GM23338 (cell line): ENCODE measurements around the gene SF3A1. TPM values are rescaled to one million over a fixed set of nuclear protein-coding genes. Genes with fewer than 3 reads are reported as not detected.

ENCODE experiments used
- ATAC-seq: fragments of 200-7000 bp; cut with Tn5 transposase; 3 replicates; pipeline ENCODE4 v1.9.1; 2020
- DNase-seq: peaks from one replicate; pipeline ENCODE4 v3.0.0-alpha.2; 2015; ENCODE audit warnings: low spot score
- H2AFZ ChIP-seq: fragments of 200-600 bp; sonication (generic); 2 replicates; pipeline ENCODE4 v1.8.0; 2016; ENCODE audit warnings: antibody characterized with exemption, mild to moderate bottlenecking, moderate library complexity
- H3F3A ChIP-seq: fragments of 200-600 bp; sonication (generic); replicated peaks from 2 replicates; pipeline ENCODE4 v1.8.0; 2017; ENCODE audit warnings: antibody characterized with exemption, mixed run types, low read depth
- H3K27ac ChIP-seq: fragments of 200-600 bp; sonication (generic); 2 replicates; pipeline ENCODE4 v1.6.1; 2016; ENCODE audit warnings: low read depth
- H3K27me3 ChIP-seq: fragments of 200-600 bp; sonication (generic); 2 replicates; pipeline ENCODE4 v1.8.0; 2016; ENCODE audit warnings: mild to moderate bottlenecking, mixed run types, moderate library complexity; ENCODE audit not compliant: insufficient read depth
- H3K36me3 ChIP-seq: fragments of 200-600 bp; sonication (generic); 2 replicates; pipeline ENCODE4 v1.8.0; 2016; ENCODE audit warnings: mild to moderate bottlenecking; ENCODE audit not compliant: insufficient read depth
- H3K4me1 ChIP-seq: fragments of 200-600 bp; sonication (generic); 2 replicates; pipeline ENCODE4 v1.8.0; 2016; ENCODE audit warnings: mild to moderate bottlenecking, moderate library complexity; ENCODE audit not compliant: insufficient read depth
- H3K4me2 ChIP-seq: fragments of 200-600 bp; sonication (generic); 2 replicates; pipeline ENCODE4 v1.7.1; 2017; ENCODE audit warnings: mixed run types
- H3K4me3 ChIP-seq: fragments of 200-600 bp; sonication (generic); 2 replicates; pipeline ENCODE4 v1.6.1; 2016; ENCODE audit warnings: mixed run types
- H3K79me2 ChIP-seq: fragments of 200-600 bp; sonication (generic); replicated peaks from 2 replicates; pipeline ENCODE4 v1.8.0; 2017; ENCODE audit warnings: mild to moderate bottlenecking; ENCODE audit not compliant: insufficient read depth
- H3K9me2 ChIP-seq: fragments of 200-600 bp; sonication (generic); 2 replicates; pipeline ENCODE4 v1.8.0; 2017; ENCODE audit not compliant: insufficient read depth
- H4K20me1 ChIP-seq: fragments of 200-600 bp; sonication (generic); replicated peaks from 2 replicates; pipeline ENCODE4 v1.8.0; 2017; ENCODE audit warnings: mild to moderate bottlenecking; ENCODE audit not compliant: insufficient read depth
- H3K27ac Mint-ChIP-seq: 2 replicates; pipeline ENCODE4 v1.8.0; 2020; ENCODE audit warnings: inconsistent platforms, mild to moderate bottlenecking, moderate library complexity, mixed read lengths
- H3K27me3 Mint-ChIP-seq: 3 replicates; pipeline ENCODE4 v1.8.0; 2022; ENCODE audit warnings: low read depth, mild to moderate bottlenecking, moderate library complexity, mixed read lengths, inconsistent platforms; ENCODE audit not compliant: insufficient read depth, poor library complexity
- H3K36me3 Mint-ChIP-seq: 3 replicates; pipeline ENCODE4 v1.8.0; 2021; ENCODE audit warnings: low read depth, mild to moderate bottlenecking, inconsistent platforms, moderate library complexity, mixed read lengths
- H3K4me1 Mint-ChIP-seq: 3 replicates; pipeline ENCODE4 v1.8.0; 2020; ENCODE audit warnings: mild to moderate bottlenecking, inconsistent platforms, mixed read lengths
- H3K4me3 Mint-ChIP-seq: 3 replicates; pipeline ENCODE4 v1.8.0; 2021; ENCODE audit warnings: moderate library complexity, mild to moderate bottlenecking, inconsistent platforms, mixed read lengths
- H3K9me3 Mint-ChIP-seq: 3 replicates; pipeline ENCODE4 v1.8.0; 2020; ENCODE audit warnings: moderate library complexity, mild to moderate bottlenecking, inconsistent platforms, mixed read lengths
- CREB1 ChIP-seq: fragments of 250-450 bp; sonication (Bioruptor Pico); IDR thresholded peaks from 2 replicates; pipeline ENCODE4 v1.5.0; 2020; ENCODE audit warnings: low read depth, mild to moderate bottlenecking, moderate library complexity
- EZH2phosphoT487 ChIP-seq: fragments of 200-600 bp; sonication (generic); IDR thresholded peaks from one replicate; pipeline ENCODE4 v1.8.1; 2018; ENCODE audit warnings: antibody characterized with exemption; ENCODE audit not compliant: unreplicated experiment
- NANOG ChIP-seq: IDR thresholded peaks from 2 replicates; pipeline ENCODE4 v1.6.1; 2016; ENCODE audit warnings: antibody characterized with exemption, borderline replicate concordance
- ZNF114 ChIP-seq: fragments of 250-450 bp; sonication (Bioruptor Pico); IDR thresholded peaks from 2 replicates; pipeline ENCODE4 v1.5.0; 2020; ENCODE audit warnings: mild to moderate bottlenecking, moderate library complexity
- ZNF331 ChIP-seq: fragments of 250-450 bp; sonication (Bioruptor Pico); IDR thresholded peaks from 2 replicates; pipeline ENCODE4 v1.5.0; 2020; ENCODE audit warnings: low read depth, mild to moderate bottlenecking, moderate library complexity
- polyA plus RNA-seq: library from polyadenylated mRNA; unstranded; fragments of >200 nt; fragmentation: Nextera tagmentation; extraction: Ambion mirVana; gene quantifications from 2 replicates; pipeline ENCODE4 v1.2.1, GENCODE V29; 2016
- total RNA-seq: library from RNA; depleted of rRNA; stranded (reverse); fragments of >200 nt; shearing (Covaris generic); gene quantifications from 2 replicates; pipeline ENCODE4 v1.2.3, GENCODE V29; 2014
- TF ChIP-seq, protein P1 (sequence below), 2 experiments: fragments of 200-600 bp in 1 of 2; sonication (generic) in 1 of 2; conservative IDR thresholded peaks; 2 replicates each; pipeline versions ENCODE4 v1.5.1 to v1.6.1; 2016 to 2017; ENCODE audit warnings: antibody characterized with exemption in 2 of 2, low read depth in 2 of 2, mild to moderate bottlenecking in 2 of 2, moderate library complexity in 1 of 2
- TF ChIP-seq, protein P2 (sequence below): IDR thresholded peaks from 2 replicates; pipeline ENCODE4 v1.6.1; 2016; ENCODE audit warnings: antibody characterized with exemption
- TF ChIP-seq, protein P3 (sequence below): IDR thresholded peaks from one replicate; pipeline ENCODE4 v1.6.1; 2018; ENCODE audit warnings: antibody characterized with exemption; ENCODE audit not compliant: unreplicated experiment

SF3A1 gene
- total and polyA plus RNA-seq, 2 experiments from 2014 or later, result 107 to 108 TPM

DNA sequence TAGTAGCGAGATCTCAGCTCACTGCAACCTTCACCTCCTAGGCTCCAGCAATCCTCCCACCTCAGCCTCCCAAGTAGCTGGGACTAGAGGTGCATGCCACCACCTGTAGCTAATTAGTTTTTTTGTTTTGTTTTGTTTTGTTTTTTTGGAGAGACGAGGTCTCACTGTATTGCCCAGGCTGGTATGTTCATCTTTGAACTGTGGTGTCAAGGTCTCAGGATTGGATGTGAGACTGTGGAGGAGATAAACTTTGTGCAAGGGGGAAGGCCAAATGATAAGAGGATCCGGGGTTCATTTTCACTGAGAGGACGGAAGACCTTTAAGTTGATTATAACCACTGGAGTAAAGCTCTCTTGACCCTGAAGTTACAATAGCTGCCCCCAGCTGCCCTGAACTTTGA lies 49.0 kb upstream of the SF3A1 start:
- peaks cover 4% of the 10 kb centered on the region; the same call in 1 of the 2 replicates for H3F3A ChIP-seq
- H3K9me2 ChIP-seq, result no peaks in the 10 kb centered on the region
- H3K4me1 Mint-ChIP-seq, result peaks cover 12% of the 10 kb centered on the region
- no peaks in the 10 kb centered on the region for H3K27me3 ChIP-seq
- H3K27ac ChIP-seq, result no peak overlapping the region
- H2AFZ ChIP-seq, result no peak overlapping the region
- no peak for TF ChIP-seq ZNF331 (CRISPR knock-in tag)
- TF ChIP-seq, protein P1, sequence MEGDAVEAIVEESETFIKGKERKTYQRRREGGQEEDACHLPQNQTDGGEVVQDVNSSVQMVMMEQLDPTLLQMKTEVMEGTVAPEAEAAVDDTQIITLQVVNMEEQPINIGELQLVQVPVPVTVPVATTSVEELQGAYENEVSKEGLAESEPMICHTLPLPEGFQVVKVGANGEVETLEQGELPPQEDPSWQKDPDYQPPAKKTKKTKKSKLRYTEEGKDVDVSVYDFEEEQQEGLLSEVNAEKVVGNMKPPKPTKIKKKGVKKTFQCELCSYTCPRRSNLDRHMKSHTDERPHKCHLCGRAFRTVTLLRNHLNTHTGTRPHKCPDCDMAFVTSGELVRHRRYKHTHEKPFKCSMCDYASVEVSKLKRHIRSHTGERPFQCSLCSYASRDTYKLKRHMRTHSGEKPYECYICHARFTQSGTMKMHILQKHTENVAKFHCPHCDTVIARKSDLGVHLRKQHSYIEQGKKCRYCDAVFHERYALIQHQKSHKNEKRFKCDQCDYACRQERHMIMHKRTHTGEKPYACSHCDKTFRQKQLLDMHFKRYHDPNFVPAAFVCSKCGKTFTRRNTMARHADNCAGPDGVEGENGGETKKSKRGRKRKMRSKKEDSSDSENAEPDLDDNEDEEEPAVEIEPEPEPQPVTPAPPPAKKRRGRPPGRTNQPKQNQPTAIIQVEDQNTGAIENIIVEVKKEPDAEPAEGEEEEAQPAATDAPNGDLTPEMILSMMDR (conservative IDR thresholded peaks at IDR 0.05; ENCODE audit: low read depth in 2 of 2), result no peak
- TF ChIP-seq EZH2phosphoT487, result no peak
- no peak for TF ChIP-seq CREB1 (CRISPR knock-in tag)
- TF ChIP-seq, protein P2, sequence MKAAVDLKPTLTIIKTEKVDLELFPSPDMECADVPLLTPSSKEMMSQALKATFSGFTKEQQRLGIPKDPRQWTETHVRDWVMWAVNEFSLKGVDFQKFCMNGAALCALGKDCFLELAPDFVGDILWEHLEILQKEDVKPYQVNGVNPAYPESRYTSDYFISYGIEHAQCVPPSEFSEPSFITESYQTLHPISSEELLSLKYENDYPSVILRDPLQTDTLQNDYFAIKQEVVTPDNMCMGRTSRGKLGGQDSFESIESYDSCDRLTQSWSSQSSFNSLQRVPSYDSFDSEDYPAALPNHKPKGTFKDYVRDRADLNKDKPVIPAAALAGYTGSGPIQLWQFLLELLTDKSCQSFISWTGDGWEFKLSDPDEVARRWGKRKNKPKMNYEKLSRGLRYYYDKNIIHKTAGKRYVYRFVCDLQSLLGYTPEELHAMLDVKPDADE, result no peak
- TF ChIP-seq, protein P3, sequence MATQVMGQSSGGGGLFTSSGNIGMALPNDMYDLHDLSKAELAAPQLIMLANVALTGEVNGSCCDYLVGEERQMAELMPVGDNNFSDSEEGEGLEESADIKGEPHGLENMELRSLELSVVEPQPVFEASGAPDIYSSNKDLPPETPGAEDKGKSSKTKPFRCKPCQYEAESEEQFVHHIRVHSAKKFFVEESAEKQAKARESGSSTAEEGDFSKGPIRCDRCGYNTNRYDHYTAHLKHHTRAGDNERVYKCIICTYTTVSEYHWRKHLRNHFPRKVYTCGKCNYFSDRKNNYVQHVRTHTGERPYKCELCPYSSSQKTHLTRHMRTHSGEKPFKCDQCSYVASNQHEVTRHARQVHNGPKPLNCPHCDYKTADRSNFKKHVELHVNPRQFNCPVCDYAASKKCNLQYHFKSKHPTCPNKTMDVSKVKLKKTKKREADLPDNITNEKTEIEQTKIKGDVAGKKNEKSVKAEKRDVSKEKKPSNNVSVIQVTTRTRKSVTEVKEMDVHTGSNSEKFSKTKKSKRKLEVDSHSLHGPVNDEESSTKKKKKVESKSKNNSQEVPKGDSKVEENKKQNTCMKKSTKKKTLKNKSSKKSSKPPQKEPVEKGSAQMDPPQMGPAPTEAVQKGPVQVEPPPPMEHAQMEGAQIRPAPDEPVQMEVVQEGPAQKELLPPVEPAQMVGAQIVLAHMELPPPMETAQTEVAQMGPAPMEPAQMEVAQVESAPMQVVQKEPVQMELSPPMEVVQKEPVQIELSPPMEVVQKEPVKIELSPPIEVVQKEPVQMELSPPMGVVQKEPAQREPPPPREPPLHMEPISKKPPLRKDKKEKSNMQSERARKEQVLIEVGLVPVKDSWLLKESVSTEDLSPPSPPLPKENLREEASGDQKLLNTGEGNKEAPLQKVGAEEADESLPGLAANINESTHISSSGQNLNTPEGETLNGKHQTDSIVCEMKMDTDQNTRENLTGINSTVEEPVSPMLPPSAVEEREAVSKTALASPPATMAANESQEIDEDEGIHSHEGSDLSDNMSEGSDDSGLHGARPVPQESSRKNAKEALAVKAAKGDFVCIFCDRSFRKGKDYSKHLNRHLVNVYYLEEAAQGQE, result no peak
- TF ChIP-seq ZNF114 (CRISPR knock-in tag), result no peak
- no peak overlapping the region for H3K4me2 ChIP-seq
- no peaks in the 10 kb centered on the region for H3K36me3 ChIP-seq
- H3K4me3 ChIP-seq, result no peak overlapping the region
- peaks cover 8% of the 10 kb centered on the region for H3K27me3 Mint-ChIP-seq
- DNase-seq, result no peak
- no peaks in the 10 kb centered on the region for H3K79me2 ChIP-seq
- peaks cover 7% of the 10 kb centered on the region for H3K4me1 ChIP-seq
- no peak overlapping the region for H3K27ac Mint-ChIP-seq
- no peaks in the 10 kb centered on the region; the same call in 1 of the 2 replicates for H4K20me1 ChIP-seq
- no peaks in the 10 kb centered on the region for H3K9me3 Mint-ChIP-seq
- no peak for ATAC-seq
- H3K36me3 Mint-ChIP-seq, result peaks cover 2% of the 10 kb centered on the region; the same call in 2 of the 3 replicates
- H3K4me3 Mint-ChIP-seq, result no peak overlapping the region

DNA sequence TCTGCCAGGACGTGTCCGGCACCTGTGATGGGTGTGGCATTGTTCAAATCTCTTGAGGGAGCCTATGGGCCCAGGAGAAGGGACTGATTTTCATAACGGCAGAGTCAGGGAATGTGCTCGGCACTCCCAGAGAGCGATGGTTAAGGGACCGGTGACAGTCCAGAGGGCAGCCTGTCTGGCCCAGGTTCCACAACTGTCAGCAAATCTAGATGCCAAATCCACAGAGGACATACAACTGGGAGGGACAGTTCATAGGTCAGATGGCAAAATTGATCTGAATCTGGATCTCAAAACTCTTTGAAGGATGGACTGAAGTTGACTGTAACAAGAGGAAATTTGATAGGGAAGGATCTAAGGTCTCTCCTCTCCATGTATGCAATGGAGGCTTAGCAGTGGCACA lies 47.6 kb upstream of the SF3A1 start:
- Histone ChIP-seq H4K20me1 (no peaks in the 10 kb centered on the region), H2AFZ (no peak overlapping the region), H3K79me2 (no peaks in the 10 kb centered on the region), H3K27ac (no peak overlapping the region), H3F3A (peaks cover 4% of the 10 kb centered on the region; the same call in 1 of the 2 replicates), H3K4me2 (no peak overlapping the region), H3K4me1 (peaks cover 7% of the 10 kb centered on the region), H3K4me3 (no peak overlapping the region), H3K9me2 (no peaks in the 10 kb centered on the region), H3K36me3 (no peaks in the 10 kb centered on the region), H3K27me3 (no peaks in the 10 kb centered on the region)
- Mint-ChIP-seq H3K27ac (no peak overlapping the region), H3K27me3 (peaks cover 14% of the 10 kb centered on the region), H3K9me3 (no peaks in the 10 kb centered on the region), H3K4me3 (no peak overlapping the region), H3K4me1 (peaks cover 12% of the 10 kb centered on the region), H3K36me3 (peaks cover 2% of the 10 kb centered on the region; the same call in 2 of the 3 replicates)
- DNase-seq (no peak), ATAC-seq (no peak)
- TF ChIP-seq NANOG (no peak), ZNF331 (CRISPR knock-in tag) (no peak)
- TF ChIP-seq, protein P1 (conservative IDR thresholded peaks at IDR 0.05; ENCODE audit: low read depth in 2 of 2), result no peak
